Fibroblast of the aortic adventitia (primary cell): ENCODE measurements around the gene FYB1. TPM values are rescaled to one million over a fixed set of nuclear protein-coding genes. Genes with fewer than 3 reads are reported as not detected.
"Not testable (repeated sequence)": the region's sequence is repeated elsewhere in the genome, so short reads cannot be mapped to it uniquely, and the experiment has no call there.

Experiments
- DNase-seq: peaks from one replicate; pipeline ENCODE4 v3.0.0-alpha.2; 2010; ENCODE audit warnings: low read depth
- H3K4me3 ChIP-seq: 2 replicates; pipeline ENCODE4 v1.5.1; 2011; ENCODE audit warnings: low read depth, mild to moderate bottlenecking, control low read depth, low read length, moderate library complexity
- total RNA-seq: library from RNA; depleted of rRNA; stranded (reverse); fragments of >200 nt; gene quantifications from 2 replicates; pipeline ENCODE4 v1.2.3, GENCODE V29; 2012; ENCODE audit warnings: low replicate concordance
- TF ChIP-seq, protein P1 (sequence below): IDR thresholded peaks from 2 replicates; pipeline ENCODE4 v1.5.1; 2011; ENCODE audit warnings: mild to moderate bottlenecking, low read length, control low read depth, inconsistent platforms; ENCODE audit not compliant: insufficient read depth

The FYB1 gene
- total RNA-seq, 1 donor = 0.54 TPM

DNA sequence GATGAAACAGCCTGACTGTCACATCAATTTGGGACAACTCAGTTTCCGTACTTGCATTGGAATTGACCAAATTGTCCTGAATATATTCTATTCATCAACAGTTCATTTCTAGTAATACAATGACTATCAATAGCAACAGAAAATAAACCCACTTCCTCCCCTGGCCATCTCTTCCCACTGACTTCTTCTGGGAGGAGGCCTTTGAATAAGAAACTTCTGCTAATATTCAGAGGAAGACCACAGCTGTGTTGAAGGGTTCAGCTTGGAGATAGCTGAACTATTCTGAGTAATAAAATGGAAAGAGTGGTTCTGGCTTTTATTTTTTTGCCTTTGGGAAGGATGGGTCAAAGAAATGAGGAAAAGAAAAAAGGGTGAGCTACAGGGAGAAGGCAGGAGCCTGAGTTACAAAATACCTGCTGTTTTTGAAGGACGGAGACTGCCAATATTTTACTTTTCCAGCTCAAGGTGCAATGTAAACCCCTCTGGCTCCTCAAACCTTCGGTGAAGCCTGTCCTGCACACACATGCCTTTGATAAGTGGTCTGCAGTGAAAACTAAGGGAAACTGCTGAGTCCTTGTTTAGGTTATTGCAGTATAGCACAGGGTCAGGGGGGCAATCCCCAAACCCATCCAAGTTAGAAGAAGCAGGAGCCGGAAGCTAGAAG, 29.9 kb downstream of the FYB1 start:
- TF ChIP-seq, protein P1, sequence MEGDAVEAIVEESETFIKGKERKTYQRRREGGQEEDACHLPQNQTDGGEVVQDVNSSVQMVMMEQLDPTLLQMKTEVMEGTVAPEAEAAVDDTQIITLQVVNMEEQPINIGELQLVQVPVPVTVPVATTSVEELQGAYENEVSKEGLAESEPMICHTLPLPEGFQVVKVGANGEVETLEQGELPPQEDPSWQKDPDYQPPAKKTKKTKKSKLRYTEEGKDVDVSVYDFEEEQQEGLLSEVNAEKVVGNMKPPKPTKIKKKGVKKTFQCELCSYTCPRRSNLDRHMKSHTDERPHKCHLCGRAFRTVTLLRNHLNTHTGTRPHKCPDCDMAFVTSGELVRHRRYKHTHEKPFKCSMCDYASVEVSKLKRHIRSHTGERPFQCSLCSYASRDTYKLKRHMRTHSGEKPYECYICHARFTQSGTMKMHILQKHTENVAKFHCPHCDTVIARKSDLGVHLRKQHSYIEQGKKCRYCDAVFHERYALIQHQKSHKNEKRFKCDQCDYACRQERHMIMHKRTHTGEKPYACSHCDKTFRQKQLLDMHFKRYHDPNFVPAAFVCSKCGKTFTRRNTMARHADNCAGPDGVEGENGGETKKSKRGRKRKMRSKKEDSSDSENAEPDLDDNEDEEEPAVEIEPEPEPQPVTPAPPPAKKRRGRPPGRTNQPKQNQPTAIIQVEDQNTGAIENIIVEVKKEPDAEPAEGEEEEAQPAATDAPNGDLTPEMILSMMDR = no peak
- no peak overlapping the region for H3K4me3 ChIP-seq
- no peak for DNase-seq

GRCh38 chr5:39187831-39188731, 31.3 kb downstream of the FYB1 start:
- TF ChIP-seq, protein P1 = no peak
- no peak for DNase-seq
- H3K4me3 ChIP-seq = no peak overlapping the region

GRCh38 chr5:39186722-39187539, 32.4 kb downstream of the FYB1 start:
- no peak for DNase-seq
- H3K4me3 ChIP-seq = no peak overlapping the region
- TF ChIP-seq, protein P1 = no peak

GRCh38 chr5:39186289-39186688, 33.1 kb downstream of the FYB1 start:
- no peak overlapping the region for H3K4me3 ChIP-seq
- DNase-seq = no peak
- TF ChIP-seq, protein P1 = no peak

GRCh38 chr5:39185761-39186160, 33.6 kb downstream of the FYB1 start:
- H3K4me3 ChIP-seq = no peak overlapping the region
- DNase-seq = no peak
- TF ChIP-seq, protein P1 = no peak

DNA sequence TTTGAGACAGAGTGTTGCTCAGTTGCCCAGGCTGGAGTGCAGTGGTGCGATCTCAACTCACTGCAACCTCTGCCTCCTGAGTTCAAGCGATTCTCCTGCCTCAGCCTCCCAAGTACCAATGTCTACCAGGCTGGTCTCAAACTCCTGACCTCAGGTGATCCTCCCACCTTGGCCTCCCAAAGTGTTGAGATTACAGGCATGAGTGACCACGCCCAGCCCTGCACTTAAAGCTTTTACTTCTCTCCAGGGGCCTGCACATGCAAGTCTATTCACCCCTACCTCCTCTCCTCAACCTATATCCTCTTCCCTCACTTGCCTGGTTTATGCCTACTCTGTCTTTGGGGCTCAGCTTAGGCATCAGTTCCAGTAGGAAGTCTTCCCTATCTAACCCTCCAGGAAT, 39.8 kb downstream of the FYB1 start:
- H3K4me3 ChIP-seq, DNase-seq: not testable (repeated sequence)

DNA sequence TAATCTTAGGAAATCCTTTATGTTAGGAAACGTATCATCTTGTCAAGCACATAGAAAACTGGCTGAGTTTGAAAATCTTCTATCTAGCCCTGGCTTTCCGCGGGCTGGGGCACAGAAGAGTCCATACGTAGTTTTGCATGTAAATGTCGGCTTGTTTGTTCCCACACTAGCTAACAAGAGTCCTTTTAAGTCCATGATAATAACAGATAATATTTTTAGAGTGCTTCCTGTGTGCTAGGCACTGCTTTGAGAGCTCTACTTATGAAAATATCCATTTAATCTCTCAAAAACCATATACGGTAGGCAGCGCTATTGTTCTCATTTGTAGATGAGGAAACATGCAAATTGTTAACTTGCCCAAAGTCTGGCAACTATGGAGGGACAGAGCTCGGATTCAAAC, 40.5 kb downstream of the FYB1 start:
- DNase-seq = no peak
- TF ChIP-seq, protein P1 = no peak
- no peak overlapping the region for H3K4me3 ChIP-seq
